Stimulated activated CD4-positive, alpha-beta T cell treated with anti-CD3 and anti-CD28 coated beads, Interleukin-1b, Interleukin-23, amount 100 ng/mL, for 24 hours (primary cell): Measurements from ENCODE around the gene TMTC2.
A peak's percentile ranks its signal among the peaks of the same experiment; 100 is the strongest.

Source experiments
- DNase-seq, 4 experiments: peaks; one replicate each; pipeline ENCODE4 v3.0.0-alpha.2; 2020; ENCODE audit warnings: low read depth in 4 of 4, low spot score in 1 of 4

Gene TMTC2

GRCh38 chr12:82682326-82682725 lies 4.4 kb upstream of the TMTC2 start:
- no peak for DNase-seq

- no peak for DNase-seq
Measured at GRCh38 chr12:82682851-82683261, 3.9 kb upstream of the TMTC2 start.

- DNase-seq, result peak; percentile 83 to 91 (median 85)
Measured at GRCh38 chr12:82685790-82686167, 927 bp upstream of the TMTC2 start.

- DNase-seq, result peak; percentile 17 to 42 (median 33)
Measured at GRCh38 chr12:82687021-82688011, 610 bp downstream of the TMTC2 start.

- no peak for DNase-seq
Measured at GRCh38 chr12:82688035-82688501, 1.4 kb downstream of the TMTC2 start.

GRCh38 chr12:82688596-82688995 lies 1.9 kb downstream of the TMTC2 start:
- no peak for DNase-seq

GRCh38 chr12:82690006-82690405 lies 3.3 kb downstream of the TMTC2 start:
- no peak for DNase-seq

GRCh38 chr12:82691513-82691912 lies 4.8 kb downstream of the TMTC2 start:
- DNase-seq, result no peak

- DNase-seq, result no peak
Measured at GRCh38 chr12:82694276-82694675, 7.6 kb downstream of the TMTC2 start.

GRCh38 chr12:82694970-82695369 lies 8.3 kb downstream of the TMTC2 start:
- DNase-seq, result no peak

- DNase-seq, result no peak
Measured at GRCh38 chr12:82695531-82695930, 8.8 kb downstream of the TMTC2 start.

GRCh38 chr12:82696543-82696942 lies 9.8 kb downstream of the TMTC2 start:
- no peak for DNase-seq

GRCh38 chr12:82698708-82699564 lies 12.2 kb downstream of the TMTC2 start:
- DNase-seq, result no peak

GRCh38 chr12:82705774-82706173 lies 19.1 kb downstream of the TMTC2 start:
- no peak for DNase-seq

- DNase-seq, result no peak
Measured at GRCh38 chr12:82708061-82708879, 21.6 kb downstream of the TMTC2 start.

- no peak for DNase-seq
Measured at GRCh38 chr12:82709794-82710355, 23.2 kb downstream of the TMTC2 start.

GRCh38 chr12:82710741-82711140 lies 24.0 kb downstream of the TMTC2 start:
- no peak for DNase-seq

- no peak for DNase-seq
Measured at GRCh38 chr12:82714427-82714826, 27.7 kb downstream of the TMTC2 start.

GRCh38 chr12:82721726-82722125 lies 35.0 kb downstream of the TMTC2 start:
- DNase-seq, result no peak

GRCh38 chr12:82723093-82723492 lies 36.4 kb downstream of the TMTC2 start:
- DNase-seq, result no peak

- no peak for DNase-seq
Measured at GRCh38 chr12:82723891-82724290, 37.2 kb downstream of the TMTC2 start.
